IPS DF 4.7 (cell line): Measurements from ENCODE around the gene PNPLA1.
"Not testable (repeated sequence)": the region's sequence is repeated elsewhere in the genome, so short reads cannot be mapped to it uniquely, and the experiment has no call there.

Source experiments
- DNase-seq: peaks from one replicate; pipeline ENCODE4 v3.0.0-alpha.2; 2013; ENCODE audit warnings: low spot score; ENCODE audit errors: extremely low read depth

The PNPLA1 gene

DNA sequence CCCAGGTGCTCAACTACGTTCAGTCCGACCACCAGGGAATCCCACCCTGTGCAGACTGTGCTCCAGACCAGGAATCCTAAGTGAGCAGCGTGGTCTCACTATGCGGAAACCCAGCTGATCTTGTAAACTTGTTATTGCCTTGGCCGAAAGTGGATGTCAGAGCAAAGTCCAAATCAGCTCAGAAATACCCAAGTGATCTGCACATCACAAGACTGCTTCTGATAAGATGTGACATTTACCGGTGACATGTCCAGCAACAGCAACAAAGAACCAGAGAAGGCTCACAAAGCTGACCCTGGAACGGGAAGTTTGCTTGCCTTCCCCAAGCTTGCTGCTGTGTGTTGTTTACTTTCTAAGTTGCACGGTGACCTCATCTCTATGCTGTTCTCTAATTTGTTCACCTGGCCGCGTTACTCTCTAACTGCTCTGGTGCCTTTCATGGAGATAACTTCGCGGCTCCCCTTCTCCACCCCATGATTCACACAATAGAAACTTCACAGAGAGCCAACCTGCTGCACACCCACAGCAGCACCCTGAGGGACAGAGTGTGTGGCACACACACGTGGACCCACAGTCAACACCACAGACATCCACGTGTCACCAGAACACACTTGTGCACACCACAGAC lies 65.1 kb downstream of the PNPLA1 start:
- DNase-seq, result no peak

DNA sequence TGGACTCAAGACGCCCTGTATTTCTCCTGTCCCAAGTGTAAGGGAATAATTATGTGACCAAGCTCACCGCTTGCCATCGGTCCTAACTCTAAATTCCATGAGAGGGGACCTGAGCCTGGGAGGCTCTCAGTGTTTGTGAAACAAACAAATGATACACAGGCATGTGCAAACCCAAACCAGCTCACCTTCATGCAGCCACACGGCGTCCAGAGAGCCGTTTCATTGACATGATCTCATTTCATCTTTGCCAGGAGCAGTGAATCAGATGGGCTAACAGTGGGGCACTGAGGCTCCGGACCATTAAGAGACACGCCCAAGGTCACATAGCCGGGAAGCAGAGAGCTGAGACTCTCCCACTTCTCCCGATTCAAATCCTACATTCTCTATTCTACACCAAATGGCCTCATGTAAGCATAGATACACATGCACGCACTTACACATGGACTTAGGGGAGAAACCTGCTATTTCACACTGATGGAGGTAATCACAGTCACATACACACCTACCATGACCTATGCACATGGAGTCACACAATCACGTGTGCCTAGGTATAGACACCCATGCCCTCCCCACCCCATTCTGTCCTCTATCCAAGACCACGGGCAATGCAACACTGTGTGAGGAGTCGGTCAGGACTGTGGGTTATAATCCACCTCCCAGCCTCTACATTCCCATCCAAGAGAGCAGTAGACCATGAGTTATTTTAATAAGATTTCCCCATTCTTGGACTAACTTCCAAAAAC lies 65.8 kb downstream of the PNPLA1 start:
- no peak for DNase-seq

DNA sequence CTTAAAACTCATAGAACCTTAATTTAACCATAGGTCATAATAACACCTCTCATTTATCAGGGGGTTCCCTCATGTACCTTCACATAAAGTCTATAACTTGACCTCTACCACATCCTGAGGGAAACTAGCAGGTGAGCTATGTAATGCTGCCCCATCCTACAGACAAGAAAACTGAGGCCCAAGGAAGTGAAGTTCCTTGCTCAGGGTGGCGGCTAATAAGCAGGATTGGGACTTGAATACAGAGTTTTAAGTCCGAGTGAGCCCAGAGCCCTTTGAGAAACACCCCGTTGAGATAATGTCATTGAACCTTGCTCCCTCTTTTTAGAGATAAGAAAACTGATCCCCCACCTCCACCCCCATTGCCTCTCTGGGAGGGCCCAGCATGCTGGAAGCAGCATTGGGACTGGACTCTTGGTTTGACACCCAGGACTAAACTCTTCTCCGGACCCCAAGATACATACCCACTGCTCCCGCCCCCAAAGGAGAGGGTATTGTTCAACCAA lies 66.4 kb downstream of the PNPLA1 start:
- no peak for DNase-seq

DNA sequence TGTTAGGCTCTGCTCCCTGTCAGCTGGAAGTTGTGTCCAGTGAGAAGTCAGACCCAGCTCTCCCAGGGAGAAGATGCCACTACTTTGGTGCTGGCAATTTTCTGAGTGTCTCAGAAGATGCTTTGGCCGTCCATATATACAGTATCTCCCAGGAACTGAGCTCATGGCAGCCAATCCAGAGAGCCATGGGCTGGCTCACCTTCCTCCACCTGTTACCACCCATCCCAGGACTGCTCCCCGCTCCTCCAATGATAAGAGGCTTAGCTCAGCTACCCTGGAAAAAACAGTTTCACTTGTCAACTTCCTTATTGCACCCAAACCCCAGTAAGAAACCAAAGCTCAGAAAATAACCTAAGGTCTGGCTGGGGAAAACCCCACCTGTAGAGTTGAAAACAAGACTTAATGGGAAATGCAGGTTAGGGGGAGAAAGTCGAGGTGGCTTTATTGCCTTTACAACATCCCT lies 67.0 kb downstream of the PNPLA1 start, which contains the start of gene BNIP5:
Gene BNIP5 (minus strand): TSS at position 110 of the 463 bp plus-strand sequence. CDS start 6,198 bp downstream, outside the sequence.
- no peak for DNase-seq

DNA sequence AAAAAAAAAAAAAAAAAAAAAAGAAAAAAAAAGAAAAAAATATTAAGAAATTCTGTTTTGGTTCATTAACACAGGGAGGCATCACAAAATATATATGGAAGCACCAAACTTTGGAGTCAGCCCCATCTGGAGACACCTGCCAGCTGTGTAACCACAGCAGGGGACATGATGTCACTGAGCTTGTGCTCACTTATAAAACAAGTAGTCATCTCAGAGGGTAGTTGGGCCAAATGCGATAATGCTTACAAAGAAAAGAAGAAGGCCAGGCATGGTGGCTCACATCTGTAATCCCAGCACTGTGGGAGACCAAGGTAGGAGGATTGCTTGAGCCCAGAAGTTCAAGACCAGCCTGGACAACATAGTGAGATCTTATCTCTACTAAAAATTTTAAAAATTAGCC lies 68.0 kb downstream of the PNPLA1 start:
- DNase-seq, result no peak

DNA sequence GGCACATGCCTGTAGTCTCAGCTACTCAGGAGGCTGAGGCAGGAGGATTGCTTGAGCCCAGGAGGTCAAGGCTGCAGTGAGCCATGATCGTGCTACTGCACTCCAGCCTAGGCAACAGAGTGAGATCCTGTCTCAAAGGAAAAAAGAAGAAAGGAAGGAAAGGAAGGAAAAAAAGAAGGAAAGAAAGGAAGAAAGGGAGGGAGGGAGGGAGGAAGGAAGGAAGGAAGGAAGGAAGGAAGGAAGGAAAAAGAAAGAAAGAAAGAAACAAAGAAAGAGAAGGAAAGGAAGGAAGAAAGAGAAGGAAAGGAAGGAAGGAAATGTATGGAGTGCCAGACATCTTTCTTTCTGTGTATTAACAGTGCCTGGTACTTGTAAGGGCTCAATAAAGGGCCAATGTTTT lies 68.4 kb downstream of the PNPLA1 start:
- not testable (repeated sequence) for DNase-seq

DNA sequence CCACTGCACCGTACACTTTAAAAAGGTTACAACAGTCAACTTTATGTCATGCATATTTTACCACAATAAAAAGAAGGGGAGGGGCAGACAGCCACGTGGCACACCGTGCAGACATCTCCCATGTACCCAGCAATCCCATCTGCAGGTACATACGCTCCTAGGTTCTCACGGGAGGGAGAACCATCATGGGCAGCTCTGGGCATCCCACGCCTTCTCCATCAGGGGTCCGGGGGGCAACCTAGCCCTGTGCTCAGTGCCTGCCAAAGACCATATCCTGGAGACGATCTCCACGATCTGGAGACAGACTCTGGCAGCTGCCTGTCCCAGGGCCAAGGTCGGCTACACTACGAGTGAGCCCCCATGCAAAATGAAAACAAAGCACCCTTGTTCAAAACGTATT lies 69.3 kb downstream of the PNPLA1 start:
- no peak for DNase-seq

DNA sequence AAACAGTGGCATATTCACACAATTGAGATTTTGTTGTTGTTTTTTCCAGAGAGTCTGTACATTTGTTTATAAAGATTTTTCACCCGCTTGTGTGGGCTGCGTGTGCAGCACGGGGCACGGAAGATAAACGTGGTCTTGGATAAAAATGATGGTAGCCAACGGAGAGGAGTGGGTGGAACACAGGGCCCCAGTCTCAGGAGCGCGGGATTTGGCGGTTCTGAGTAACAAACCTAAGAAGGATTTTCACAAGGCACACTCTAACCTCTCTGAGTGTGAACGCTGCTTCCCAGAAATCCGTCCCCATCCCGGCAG lies 70.4 kb downstream of the PNPLA1 start:
- DNase-seq, result no peak

DNA sequence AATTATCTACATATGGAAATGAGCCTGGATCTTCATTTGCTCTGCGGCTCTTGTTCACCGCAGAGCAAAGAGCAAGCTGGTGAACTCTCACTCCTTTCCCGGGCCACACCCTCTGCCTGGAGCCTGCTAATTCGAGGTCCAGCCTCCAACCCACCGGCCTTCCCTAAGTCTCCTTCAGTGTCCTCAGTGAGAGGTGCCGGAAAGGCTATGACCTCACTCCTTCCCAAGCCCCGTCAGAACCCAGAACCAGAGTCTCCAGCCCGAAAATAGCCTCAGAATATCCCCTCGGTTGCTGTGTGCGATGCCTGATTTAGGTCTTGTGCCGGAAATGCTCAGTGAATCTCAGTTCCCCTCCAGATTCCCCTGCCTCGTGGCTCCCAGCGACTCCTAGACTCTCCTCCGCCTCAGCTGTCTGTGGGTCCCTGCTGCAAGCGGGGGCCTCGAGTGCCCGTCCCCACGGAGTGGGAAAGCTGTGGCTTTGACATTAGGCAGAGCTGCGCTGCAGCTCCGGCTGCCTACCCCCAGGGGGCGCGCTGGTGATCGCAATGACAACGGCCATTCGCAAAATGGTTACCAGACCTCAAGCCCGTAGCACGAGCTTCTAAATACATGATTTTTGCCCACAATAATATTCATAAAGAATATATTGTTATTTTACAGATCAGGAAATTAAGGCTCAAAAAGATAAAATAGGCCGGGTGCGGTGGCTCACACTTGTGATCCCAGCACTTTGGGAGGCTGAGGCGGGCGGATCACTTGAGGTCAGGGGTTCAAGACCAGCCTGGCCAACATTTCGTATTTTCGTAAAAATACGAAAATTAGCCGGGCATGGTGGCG lies 71.0 kb downstream of the PNPLA1 start:
- no peak for DNase-seq

DNA sequence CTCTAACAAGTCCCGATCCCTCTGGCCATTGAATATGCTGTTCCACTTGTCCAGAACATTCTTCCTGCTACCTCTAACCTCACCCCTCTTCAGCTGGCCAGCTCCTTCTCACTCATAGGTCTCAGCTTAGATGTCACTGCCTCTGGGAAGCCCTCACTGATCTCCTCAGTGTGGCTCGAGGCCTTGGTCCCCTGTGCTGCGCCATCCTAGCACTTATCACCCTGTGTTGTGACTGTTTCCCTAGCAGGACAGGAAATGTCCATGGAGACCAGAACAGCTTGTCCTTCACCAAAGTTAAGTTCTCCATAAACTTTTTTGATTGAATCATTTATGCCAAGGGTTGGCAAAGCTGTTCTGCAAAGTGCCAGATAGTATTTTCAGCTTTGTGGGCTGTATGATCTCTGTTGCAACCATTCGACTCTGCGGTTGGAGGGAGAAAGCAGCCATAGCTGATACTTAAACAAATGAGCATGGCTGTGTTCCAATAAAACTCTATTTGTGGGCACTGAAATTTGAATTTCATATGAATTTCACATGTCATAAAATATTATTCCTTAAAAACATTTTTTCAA lies 73.3 kb downstream of the PNPLA1 start:
- DNase-seq, result no peak

DNA sequence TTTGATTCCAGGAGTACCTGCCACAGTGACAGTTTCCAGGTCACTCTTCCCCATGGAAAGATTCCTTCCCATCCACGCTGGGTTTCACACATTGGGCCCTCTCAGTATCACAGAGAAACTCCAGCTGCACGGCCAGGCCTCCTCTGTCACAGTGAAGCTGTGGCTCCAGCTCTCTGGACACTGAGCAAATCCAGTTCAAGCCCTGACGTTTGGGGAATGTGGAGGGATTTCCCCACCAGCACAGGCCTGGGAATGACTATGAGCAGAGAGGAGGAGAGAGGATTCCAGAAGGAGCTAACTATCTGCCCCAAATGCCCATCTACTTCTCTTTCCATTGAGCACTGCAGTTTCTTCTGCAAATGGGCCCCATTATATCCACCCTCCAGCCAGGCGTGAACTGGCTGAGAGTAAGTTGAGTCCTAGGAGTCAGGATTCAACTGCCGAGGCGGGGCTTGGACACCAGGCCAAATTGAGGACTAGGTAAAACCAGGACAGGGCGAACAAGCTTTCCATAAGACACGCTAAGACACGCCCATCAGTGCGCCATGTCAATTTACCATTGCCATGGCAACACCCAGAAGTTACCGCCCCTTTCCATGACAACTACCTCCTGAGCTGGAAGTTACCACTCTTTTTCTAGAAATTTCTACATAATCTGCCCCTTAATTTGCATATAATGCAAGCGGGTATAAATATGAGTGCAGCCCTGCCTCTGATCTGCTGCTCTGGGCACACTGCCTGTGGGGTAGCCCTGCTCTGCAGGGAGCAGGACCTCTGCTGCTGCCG lies 76.0 kb downstream of the PNPLA1 start:
- DNase-seq, result no peak

DNA sequence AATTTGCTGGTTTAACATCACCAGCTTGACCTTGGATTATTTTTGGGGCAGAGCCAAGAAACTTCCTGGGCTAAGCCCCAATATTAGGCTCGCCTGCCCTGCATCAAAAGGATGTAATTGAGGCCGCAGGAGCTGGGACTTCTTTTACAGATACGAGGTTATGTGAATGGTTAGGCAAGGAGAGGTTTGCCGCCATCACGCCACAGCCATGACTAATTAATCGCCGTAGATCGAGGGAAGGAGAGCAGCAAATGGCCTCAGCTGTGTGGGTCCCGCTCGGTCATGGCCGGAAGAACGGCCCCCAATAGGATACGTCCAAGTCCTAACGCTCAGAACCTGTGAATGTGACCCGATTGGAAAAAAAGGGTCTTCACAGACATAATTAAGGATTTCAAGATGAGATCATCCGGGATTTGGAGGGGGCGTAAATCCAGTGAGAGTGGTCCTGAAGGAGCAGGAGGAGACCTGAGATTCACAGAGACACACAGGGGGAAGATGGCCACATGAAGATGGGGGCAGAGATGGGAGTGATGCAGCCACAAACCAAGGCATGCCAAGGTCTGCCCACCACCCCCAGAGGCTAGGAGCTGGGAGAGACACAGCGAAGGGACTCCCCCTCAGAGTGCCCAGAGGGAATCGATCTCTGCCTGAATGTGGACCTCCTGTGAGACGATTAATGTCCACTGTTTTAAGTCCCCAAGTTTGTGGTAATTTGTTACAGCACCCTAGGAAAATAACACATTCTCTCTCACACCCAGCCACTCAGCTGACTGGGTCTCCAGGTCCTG lies 76.8 kb downstream of the PNPLA1 start:
- no peak for DNase-seq

DNA sequence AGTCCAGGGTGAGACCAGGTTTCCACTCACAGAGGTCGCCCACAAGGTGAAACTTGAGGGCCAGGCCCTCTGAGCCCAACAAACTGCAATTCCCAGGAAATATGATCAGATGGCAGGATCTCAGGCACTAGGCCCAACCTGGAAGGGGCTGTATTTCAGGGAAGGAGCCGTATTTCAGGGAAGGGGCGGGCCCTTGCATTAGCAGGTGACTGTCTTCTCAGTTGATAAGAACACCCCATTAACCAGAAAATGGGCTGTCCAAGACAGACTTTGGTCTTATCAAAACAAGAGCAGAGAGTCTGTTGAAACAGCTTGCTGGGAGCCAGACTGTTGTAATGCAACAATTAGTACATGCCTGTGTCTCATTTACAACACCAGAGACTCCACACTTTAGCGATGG lies 77.8 kb downstream of the PNPLA1 start:
- no peak for DNase-seq

DNA sequence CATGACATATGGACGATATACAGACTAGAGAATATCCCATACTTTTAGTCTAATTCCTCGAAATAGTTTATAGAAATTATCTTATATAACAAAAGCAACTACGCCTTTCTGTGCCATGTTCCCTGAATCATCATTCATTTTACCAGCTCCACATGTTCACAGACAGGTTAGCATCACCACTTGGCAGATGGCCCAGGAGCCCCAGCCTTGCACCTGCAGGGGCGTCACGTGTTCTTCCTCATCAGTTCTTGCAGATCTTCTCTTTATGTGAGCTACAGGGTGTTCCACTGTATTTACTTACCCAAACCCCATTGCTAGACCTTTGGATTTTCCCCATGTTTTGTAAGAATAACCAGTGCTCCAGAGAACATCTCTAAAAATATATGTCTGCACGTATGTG lies 79.4 kb downstream of the PNPLA1 start:
- DNase-seq, result no peak

DNA sequence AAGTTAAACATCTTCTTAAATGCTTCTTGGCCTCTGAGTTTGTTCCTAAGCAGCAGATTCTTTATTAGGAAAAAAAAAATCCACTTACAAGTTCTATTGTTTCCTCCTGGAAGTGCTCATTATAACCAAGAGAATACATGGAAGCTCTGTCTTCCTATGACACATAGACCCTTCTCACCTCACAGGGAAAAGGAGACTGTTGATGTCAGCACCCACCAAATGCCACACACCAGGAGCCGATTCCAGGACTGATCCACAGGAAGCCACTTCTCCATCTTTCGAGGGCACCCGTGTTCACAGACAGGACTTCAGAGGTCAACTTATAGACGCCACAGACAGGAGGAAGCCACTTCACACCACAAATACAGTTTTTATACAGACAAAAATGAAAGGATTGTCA lies 80.2 kb downstream of the PNPLA1 start:
- DNase-seq, result no peak

DNA sequence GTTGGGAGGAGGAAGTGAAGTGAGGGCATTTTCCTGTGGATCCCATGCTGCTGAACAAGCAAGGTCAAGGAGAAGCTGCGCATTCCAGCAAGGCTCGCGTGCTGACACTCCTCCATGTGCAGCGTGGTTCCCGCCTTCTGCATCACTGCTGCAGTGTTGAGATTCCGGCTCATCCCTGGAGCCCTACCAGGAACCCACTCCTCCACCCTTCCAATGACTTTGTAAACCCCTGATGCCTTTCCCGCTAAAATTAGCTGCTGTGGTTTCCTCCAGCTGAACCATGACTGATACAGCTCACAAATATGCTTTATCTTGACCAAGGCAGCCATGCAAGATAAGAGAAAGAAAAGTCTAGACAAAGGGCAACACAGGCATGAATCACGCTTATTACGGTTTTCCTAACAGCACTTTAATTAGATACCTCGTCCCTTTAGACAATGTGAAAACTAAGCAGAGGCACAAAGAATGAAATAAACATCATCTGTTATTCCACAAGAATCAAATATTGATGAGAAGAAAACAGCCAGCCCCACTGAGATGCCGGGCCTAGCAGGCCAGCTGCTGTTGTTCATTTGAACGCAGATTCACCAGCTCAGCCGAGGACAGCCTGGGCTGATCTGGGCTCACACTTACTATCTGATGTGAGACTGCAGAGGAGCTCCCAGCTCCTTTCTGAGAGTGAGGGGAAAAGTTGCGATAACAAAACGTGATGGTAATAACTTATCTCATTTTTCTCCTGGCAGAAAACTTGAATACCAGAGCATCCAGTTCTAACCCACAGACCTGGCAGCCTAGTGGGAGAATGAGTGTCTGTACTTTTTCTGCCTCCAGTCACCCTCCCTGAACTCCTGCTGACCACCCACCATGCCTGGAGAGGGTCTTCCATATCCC lies 81.1 kb downstream of the PNPLA1 start:
- DNase-seq, result no peak

DNA sequence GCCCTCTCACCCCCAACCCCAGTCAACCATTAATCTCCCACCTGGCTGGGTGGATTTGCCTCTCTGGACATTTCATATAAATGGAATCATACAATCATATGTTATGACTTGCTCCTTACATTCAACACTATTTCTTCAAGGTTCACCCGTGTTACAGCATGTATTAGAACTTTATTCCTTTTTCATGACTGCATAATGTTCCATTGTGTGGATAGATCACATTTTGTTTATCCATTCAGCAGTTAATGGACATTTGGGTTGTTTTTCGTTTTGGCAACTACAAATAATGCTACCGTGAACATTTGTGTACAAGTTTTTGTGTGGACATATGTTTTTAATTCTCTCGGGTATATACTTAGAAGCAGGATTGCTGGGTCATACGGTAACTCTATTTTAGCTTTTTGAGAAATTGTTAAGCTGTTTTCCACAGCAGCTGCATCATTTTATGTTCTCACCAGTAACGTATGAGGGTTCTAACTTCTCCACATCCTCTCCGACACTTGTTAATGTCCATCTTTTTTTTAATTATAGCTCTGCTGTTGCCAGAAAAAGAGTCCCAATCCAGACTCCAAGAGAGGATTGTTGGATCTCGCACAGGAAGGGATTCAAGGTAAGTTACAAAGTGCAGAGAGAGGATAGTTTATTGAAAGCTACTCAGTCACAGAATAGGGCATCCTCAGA lies 82.8 kb downstream of the PNPLA1 start:
- no peak for DNase-seq

DNA sequence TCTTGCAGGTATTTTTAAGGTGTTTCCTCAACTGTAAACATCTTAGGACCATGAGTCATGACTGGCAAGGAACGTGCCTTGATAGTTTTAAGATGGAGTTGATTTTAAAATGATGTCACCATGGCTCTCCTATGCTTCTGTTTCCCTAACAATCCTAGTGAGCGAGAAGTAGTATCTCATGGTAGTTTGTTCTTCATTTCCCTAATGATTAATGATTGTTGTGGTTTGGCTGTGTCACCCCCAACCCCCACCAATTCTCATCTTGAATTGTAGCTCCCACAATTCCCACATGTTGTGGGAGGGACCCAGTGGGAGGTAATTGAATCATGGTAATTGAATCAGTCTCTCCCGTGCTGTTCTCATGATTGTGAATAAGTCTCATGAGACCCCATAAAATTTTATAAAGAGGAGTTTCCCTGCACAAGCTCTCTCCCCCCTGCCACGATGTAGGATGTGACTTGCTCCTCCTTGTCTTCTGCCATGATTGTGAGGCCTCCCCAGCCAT lies 83.6 kb downstream of the PNPLA1 start:
- DNase-seq, result no peak
